GM12874 (cell line): ENCODE data around the gene ARHGDIG.
A peak's percentile ranks its signal among the peaks of the same experiment; 100 is the strongest.

Source experiments
- TF ChIP-seq, protein P1 (sequence below): IDR thresholded peaks from 2 replicates; pipeline ENCODE4 v1.5.1; 2011; ENCODE audit warnings: low read depth, mild to moderate bottlenecking, control low read depth, low read length, moderate library complexity; ENCODE audit not compliant: insufficient read depth

ARHGDIG gene

GRCh38 chr16:280552-280951 is at the start of gene ARHGDIG:
TSS of gene ARHGDIG (plus strand) at chr16:280591. CDS start at chr16:280681, 90 bp downstream.
- TF ChIP-seq, protein P1, sequence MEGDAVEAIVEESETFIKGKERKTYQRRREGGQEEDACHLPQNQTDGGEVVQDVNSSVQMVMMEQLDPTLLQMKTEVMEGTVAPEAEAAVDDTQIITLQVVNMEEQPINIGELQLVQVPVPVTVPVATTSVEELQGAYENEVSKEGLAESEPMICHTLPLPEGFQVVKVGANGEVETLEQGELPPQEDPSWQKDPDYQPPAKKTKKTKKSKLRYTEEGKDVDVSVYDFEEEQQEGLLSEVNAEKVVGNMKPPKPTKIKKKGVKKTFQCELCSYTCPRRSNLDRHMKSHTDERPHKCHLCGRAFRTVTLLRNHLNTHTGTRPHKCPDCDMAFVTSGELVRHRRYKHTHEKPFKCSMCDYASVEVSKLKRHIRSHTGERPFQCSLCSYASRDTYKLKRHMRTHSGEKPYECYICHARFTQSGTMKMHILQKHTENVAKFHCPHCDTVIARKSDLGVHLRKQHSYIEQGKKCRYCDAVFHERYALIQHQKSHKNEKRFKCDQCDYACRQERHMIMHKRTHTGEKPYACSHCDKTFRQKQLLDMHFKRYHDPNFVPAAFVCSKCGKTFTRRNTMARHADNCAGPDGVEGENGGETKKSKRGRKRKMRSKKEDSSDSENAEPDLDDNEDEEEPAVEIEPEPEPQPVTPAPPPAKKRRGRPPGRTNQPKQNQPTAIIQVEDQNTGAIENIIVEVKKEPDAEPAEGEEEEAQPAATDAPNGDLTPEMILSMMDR = no peak

DNA sequence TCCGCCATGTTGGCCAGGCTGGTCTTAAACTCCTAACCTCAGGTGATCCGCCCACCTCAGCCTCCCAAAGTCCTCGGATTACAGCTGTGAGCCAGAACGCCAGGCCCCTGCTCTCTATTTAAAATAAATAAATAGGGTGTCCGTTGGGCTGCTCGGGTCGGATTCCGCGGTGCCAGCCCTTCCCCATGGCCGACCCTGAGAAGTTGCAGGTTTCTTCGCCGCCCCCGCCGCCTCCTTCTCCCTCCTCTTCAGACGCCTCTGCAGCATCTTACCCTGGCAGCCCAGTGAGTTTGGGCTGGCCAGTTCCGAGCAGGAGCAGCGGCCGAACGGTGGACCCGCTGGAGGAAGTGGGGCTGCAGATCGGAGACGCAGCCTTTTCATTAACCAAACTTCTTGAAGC is 49.4 kb upstream of the ARHGDIG start:
- TF ChIP-seq, protein P1 = no peak

DNA sequence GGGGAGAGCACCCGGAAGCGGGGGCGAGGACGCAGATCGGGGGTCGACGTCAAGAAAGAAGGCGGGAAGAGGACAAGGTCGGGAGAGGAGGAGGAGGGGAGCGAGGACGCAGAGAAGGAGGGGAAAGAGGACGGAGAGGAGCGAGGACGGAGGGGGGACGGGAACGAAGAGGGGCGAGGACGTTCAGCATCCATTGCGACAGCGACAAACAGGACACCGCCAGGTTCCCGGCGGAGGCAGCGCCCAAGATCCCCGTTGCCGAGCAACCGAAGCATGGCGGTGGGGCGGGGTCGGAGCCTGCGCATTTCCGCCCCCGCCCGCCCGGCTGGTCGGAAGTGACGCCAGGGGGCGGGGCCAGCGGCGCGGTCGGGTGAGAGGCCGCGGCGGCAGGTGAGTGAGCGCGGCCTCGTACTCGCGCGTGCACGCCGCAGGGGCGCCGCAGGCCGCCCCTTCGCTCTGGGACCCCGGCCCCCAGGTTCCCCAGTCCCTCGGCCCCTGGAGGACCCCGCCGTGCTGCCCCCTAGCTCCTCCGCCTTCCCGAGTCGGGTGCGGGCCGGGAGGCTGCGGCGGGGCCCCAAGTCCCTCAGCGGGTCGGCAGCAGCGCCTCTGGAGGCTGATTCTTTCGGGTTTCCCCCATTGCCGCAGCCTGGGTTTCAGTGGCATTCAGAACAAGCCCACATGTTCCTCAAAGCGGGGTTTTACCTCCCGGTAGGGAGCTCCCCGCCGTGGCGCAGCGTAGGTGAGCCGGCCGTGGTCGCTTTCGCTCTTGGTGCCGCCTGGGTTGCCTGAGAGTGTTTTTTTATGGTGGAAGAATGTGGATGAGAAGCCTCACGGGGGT is 45.7 kb upstream of the ARHGDIG start, which contains the start of gene FAM234A:
Gene FAM234A (plus strand): TSS at position 354 of the 838 bp plus-strand sequence. CDS start 19,593 bp downstream, outside the sequence.
- TF ChIP-seq, protein P1 = peak; percentile 62

GRCh38 chr16:239948-240277 is 40.5 kb upstream of the ARHGDIG start:
- TF ChIP-seq, protein P1 = no peak

DNA sequence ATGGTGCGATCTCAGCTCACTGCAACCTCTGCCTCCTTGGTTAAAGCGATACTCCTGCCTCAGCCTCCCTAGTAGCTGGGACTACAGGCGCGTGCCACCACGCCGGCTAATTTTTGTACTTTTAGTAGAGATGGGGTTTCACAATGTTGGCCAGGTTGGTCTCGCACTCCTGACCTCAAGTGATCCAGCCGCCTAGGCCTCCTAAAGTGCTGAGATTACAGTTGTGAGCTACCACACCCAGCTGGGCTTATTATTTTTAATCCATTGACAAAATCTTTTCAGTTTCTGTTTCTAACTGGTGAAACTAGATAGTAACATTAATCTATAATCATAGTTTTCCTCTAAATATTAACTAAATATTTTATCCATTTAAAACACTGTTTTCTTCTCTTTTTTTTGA is 39.8 kb upstream of the ARHGDIG start:
- TF ChIP-seq, protein P1 = no peak

DNA sequence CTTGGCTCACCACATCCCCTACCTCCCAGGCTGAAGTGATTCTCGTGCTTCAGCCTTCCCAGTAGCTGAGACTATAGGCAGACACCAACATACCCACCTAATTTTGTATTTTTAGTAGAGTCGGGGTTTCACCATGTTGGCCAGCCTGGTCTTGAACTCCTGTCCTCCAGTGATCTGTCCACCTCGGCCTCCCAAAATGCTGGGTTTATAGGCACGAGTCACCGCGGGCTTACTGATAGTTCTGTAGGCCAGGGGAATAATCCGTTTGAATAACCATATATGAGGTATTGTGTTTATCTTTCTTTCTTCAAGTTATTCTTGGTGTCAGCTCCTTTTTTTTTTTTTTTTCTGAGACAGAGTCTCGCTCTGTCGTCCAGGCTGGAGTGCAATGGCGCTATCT is 38.1 kb upstream of the ARHGDIG start:
- TF ChIP-seq, protein P1 = no peak

DNA sequence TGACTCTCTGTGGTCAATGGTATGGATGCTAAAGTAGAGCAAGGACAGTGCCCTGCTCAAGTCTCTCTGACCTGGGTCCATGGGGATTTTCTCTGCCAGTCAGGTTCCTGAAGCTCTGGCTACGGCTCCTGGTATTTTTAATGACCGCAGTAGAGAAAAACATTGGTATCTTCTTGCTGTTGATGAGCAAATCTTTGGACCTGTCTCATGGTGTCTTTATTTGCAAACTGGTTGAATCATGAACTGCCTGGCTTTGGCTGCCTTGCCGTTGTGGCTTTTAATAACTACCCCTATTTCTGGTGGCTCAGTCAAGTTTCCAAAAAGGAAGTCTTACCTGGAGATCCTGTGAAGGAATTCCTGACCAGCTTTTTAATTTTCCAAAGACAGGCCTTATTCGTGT is 37.0 kb upstream of the ARHGDIG start:
- TF ChIP-seq, protein P1 = no peak
